HG03469 (cell line): Measurements from ENCODE around the gene CDC42EP1.
"Not testable (repeated sequence)": the region's sequence is repeated elsewhere in the genome, so short reads cannot be mapped to it uniquely, and the experiment has no call there.

Experiments
- ATAC-seq: cut with Tn5 transposase; IDR thresholded peaks from one replicate; pipeline ENCODE4 v1.9.1; 2021; ENCODE audit warnings: mild to moderate bottlenecking, moderate library complexity, moderate number of reproducible peaks; ENCODE audit not compliant: unreplicated experiment

Gene CDC42EP1

GRCh38 chr22:37533995-37534394 is 26.3 kb upstream of the CDC42EP1 start:
- ATAC-seq, result no peak

- ATAC-seq, result no peak
Observed at GRCh38 chr22:37534445-37534844, 25.8 kb upstream of the CDC42EP1 start.

- ATAC-seq, result no peak
Observed at GRCh38 chr22:37535159-37535558, 25.1 kb upstream of the CDC42EP1 start.

- ATAC-seq, result no peak
Observed at GRCh38 chr22:37538590-37539357, 21.5 kb upstream of the CDC42EP1 start.

- ATAC-seq, result not testable (repeated sequence)
Observed at GRCh38 chr22:37539790-37540189, 20.5 kb upstream of the CDC42EP1 start.

GRCh38 chr22:37542416-37542815 is 17.9 kb upstream of the CDC42EP1 start:
- not testable (repeated sequence) for ATAC-seq

- ATAC-seq, result no peak
Observed at GRCh38 chr22:37542959-37543358, 17.3 kb upstream of the CDC42EP1 start.

GRCh38 chr22:37544955-37545702 is 15.2 kb upstream of the CDC42EP1 start:
- no peak for ATAC-seq

GRCh38 chr22:37545703-37546436 is 14.4 kb upstream of the CDC42EP1 start:
- no peak for ATAC-seq

GRCh38 chr22:37546437-37547250 is 13.6 kb upstream of the CDC42EP1 start:
- no peak for ATAC-seq

- no peak for ATAC-seq
Observed at GRCh38 chr22:37547251-37547741, 13.0 kb upstream of the CDC42EP1 start.

GRCh38 chr22:37549704-37550059 is 10.6 kb upstream of the CDC42EP1 start:
- ATAC-seq, result no peak

- ATAC-seq, result not testable (repeated sequence)
Observed at GRCh38 chr22:37550921-37551320, 9.4 kb upstream of the CDC42EP1 start.

GRCh38 chr22:37551981-37552380 is 8.3 kb upstream of the CDC42EP1 start:
- no peak for ATAC-seq

GRCh38 chr22:37552524-37553163 is 7.6 kb upstream of the CDC42EP1 start:
- no peak for ATAC-seq

GRCh38 chr22:37553725-37554124 is 6.6 kb upstream of the CDC42EP1 start:
- no peak for ATAC-seq

GRCh38 chr22:37555029-37555428 is 5.3 kb upstream of the CDC42EP1 start:
- ATAC-seq, result no peak

GRCh38 chr22:37556710-37557109 is 3.6 kb upstream of the CDC42EP1 start:
- no peak for ATAC-seq

GRCh38 chr22:37557321-37558001 is 2.8 kb upstream of the CDC42EP1 start:
- no peak for ATAC-seq

- ATAC-seq, result no peak
Observed at GRCh38 chr22:37558815-37559214, 1.5 kb upstream of the CDC42EP1 start.
